VCaP (cell line): Measurements from ENCODE around the gene A4GNT.

Source experiments
- H3K27ac ChIP-seq: fragments of 450-650 bp; 2 replicates; pipeline ENCODE4 v1.5.1; 2017
- TF ChIP-seq, protein P1 (sequence below): fragments of 450-650 bp; conservative IDR thresholded peaks from 2 replicates; pipeline ENCODE4 v1.5.1; 2017; ENCODE audit warnings: mild to moderate bottlenecking, moderate library complexity

Gene A4GNT

GRCh38 chr3:138132239-138132638, at the start of gene A4GNT:
TSS of gene A4GNT (minus strand) at chr3:138132390. CDS start at chr3:138131256, 1,134 bp downstream.
- TF ChIP-seq, protein P1, sequence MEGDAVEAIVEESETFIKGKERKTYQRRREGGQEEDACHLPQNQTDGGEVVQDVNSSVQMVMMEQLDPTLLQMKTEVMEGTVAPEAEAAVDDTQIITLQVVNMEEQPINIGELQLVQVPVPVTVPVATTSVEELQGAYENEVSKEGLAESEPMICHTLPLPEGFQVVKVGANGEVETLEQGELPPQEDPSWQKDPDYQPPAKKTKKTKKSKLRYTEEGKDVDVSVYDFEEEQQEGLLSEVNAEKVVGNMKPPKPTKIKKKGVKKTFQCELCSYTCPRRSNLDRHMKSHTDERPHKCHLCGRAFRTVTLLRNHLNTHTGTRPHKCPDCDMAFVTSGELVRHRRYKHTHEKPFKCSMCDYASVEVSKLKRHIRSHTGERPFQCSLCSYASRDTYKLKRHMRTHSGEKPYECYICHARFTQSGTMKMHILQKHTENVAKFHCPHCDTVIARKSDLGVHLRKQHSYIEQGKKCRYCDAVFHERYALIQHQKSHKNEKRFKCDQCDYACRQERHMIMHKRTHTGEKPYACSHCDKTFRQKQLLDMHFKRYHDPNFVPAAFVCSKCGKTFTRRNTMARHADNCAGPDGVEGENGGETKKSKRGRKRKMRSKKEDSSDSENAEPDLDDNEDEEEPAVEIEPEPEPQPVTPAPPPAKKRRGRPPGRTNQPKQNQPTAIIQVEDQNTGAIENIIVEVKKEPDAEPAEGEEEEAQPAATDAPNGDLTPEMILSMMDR = no peak

DNA sequence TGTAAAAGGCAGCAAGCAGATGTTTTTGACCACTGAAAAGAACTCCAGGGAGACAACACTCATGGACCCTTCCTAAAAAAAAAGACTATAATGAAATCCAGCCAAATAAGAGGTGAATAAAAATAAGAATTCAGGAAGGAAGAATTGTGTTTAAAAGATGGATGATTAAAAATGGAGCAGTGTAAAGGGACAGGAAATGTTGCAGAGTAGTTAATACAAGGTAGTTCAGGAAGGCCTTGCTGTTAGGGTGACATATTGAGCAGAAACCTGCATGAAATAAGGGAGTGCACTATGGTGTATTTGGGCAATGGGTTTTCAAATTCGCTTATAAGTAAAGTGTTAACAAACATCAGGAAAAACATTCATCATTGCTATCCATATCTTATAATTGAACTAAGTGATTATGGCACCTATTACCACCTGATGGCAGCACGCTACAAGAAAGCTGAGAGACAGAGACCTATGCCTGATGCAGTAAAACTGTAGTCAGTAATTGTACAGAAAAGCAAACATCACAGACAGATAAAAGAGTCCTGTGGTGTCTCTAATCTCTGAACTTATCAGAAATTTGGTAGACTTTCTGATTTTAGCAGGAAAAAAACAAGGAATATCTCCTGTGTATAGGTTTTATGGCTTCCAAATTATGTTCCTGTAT, 48.3 kb upstream of the A4GNT start:
- H3K27ac ChIP-seq = peak overlapping the region; percentile 16; the same call in 1 of the 2 replicates
- TF ChIP-seq, protein P1 = peak; percentile 84

More at GRCh38 chr3:138132239-138132638, at the start of gene A4GNT:
- H3K27ac ChIP-seq = no peak within 1 kb of the TSS

DNA sequence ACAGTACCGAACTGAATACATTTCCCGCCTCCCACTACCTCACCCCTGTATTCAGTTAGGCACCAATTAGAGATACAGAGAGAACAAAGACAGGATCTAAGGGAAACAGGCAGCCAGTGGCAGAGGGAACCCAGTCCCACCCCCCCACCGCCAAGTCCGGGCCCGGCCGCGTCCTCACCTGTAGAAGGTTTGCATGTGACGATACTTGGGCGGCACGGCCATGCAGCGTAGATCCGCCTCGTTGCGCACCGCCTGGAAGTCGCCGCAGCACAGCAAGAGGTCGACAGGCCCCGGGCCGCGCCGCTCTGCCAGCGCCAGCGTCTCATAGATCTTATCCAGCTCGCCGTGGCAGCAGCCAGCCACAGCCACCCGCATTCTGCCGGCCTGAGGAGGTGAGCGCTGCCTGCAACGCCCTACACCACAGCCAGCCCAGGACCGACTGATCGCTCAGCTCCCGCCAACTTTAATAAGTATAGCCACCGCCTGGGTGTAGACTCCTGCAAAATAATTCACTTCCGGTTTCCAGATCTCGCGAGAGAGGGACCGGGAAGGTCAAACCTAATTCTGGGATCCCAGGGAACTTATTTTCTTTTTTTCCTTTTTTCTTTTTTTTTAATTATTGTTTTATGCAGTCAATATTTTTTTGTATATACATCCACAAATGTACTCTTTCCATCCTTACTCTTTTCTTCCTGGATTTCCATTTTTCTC, 42.4 kb upstream of the A4GNT start, which contains the start of gene DBR1:
Gene DBR1, minus strand, starts transcription at position 501 of the 711 bp plus-strand sequence. Its CDS starts 126 bp downstream, at position 375.
- TF ChIP-seq, protein P1 = no peak

GRCh38 chr3:138173769-138174420, 41.7 kb upstream of the A4GNT start:
- H3K27ac ChIP-seq = peak overlapping the region; percentile 85
- TF ChIP-seq, protein P1 = no peak

More for the DNA sequence above, 42.4 kb upstream of the A4GNT start, which contains the start of gene DBR1:
- H3K27ac ChIP-seq = peak within 1 kb of the TSS; percentile 85

- H3K27ac ChIP-seq = no peak overlapping the region
- TF ChIP-seq, protein P1 = no peak
These were observed 40.4 kb upstream of the A4GNT start for GRCh38 chr3:138172625-138173024.

- TF ChIP-seq, protein P1 = no peak
- H3K27ac ChIP-seq = no peak overlapping the region
These were observed 32.9 kb upstream of the A4GNT start for GRCh38 chr3:138165061-138165460.

DNA sequence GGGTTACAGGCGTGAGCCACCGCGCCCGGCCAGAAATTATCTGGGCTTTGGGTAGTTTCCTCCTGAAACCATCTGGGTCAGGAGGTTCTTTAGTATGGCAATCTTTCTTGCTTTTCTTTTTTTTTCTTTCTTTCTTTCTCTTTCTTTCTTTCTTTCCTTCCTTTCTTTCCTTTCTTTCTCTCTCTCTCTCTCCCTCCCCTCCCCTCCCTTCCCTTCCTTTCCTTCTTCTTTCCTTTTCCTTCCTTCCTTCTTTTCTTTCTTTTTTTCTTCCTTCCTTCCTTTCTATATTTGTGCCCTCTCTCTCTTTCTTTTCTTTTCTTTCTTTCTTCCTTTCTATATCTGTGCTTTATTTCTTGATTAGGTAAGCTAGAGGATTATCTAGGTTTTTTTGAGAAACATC, 25.6 kb upstream of the A4GNT start:
- no peak overlapping the region for H3K27ac ChIP-seq
- TF ChIP-seq, protein P1 = no peak
